GM12892 (cell line): ENCODE measurements around the gene PRSS48.

ENCODE experiments used
- POLR2A ChIP-seq: IDR thresholded peaks from 2 replicates; pipeline ENCODE4 v1.6.1; 2011; ENCODE audit warnings: low read depth, low read length, control low read depth
- POLR2AphosphoS5 ChIP-seq: IDR thresholded peaks from 2 replicates; pipeline ENCODE4 v1.6.1; 2011; ENCODE audit warnings: low read depth, low read length, control low read depth
- TAF1 ChIP-seq: IDR thresholded peaks from 2 replicates; pipeline ENCODE4 v1.6.1; 2011; ENCODE audit warnings: low read depth, mild to moderate bottlenecking, control low read depth, low read length, borderline replicate concordance

- TF ChIP-seq POLR2A, result no peak
- no peak for TF ChIP-seq TAF1
- no peak for TF ChIP-seq POLR2AphosphoS5
Measured at GRCh38 chr4:151318307-151319006, 41.5 kb downstream of the PRSS48 start.
